SK-N-SH treated with all-trans-retinoic acid at 6 μM for 48 hours (cell line): ENCODE measurements around the gene TRMT13.

Experiments used
- ARNTL ChIP-seq: fragments of 450-650 bp; formaldehyde crosslinking; IDR thresholded peaks from 2 replicates; pipeline ENCODE4 v1.5.0; 2020; ENCODE audit warnings: low read depth, mild to moderate bottlenecking, moderate library complexity, borderline replicate concordance
- BACH2 ChIP-seq: fragments of 250-450 bp; sonication (Bioruptor Pico); IDR thresholded peaks from 2 replicates; pipeline ENCODE4 v1.9.0; 2021; ENCODE audit warnings: mild to moderate bottlenecking, borderline replicate concordance
- CSDC2 ChIP-seq: fragments of 250-450 bp; sonication (Bioruptor Pico); IDR thresholded peaks from 2 replicates; pipeline ENCODE4 v1.5.0; 2020; ENCODE audit warnings: mild to moderate bottlenecking, moderate library complexity
- ISL1 ChIP-seq: fragments of 250-450 bp; sonication (Bioruptor Pico); IDR thresholded peaks from 2 replicates; pipeline ENCODE4 v2.1.2; 2022; ENCODE audit warnings: mild to moderate bottlenecking, moderate library complexity
- PPARA ChIP-seq: fragments of 250-450 bp; sonication (Bioruptor Pico); IDR thresholded peaks from 2 replicates; pipeline ENCODE4 v1.5.0; 2020; ENCODE audit warnings: mild to moderate bottlenecking, borderline replicate concordance
- RARB ChIP-seq: fragments of 250-450 bp; sonication (Bioruptor Pico); IDR thresholded peaks from 2 replicates; pipeline ENCODE4 v1.8.0; 2021; ENCODE audit warnings: mild to moderate bottlenecking, moderate library complexity
- SNAI2 ChIP-seq: fragments of 250-450 bp; sonication (Bioruptor Pico); IDR thresholded peaks from 2 replicates; pipeline ENCODE4 v1.5.0; 2020; ENCODE audit warnings: mild to moderate bottlenecking, moderate library complexity
- TOX ChIP-seq: fragments of 250-450 bp; sonication (Bioruptor Pico); IDR thresholded peaks from 2 replicates; pipeline ENCODE4 v1.8.0; 2021; ENCODE audit warnings: mild to moderate bottlenecking, moderate library complexity, borderline replicate concordance
- ZC3H10 ChIP-seq: fragments of 250-450 bp; sonication (Bioruptor Pico); IDR thresholded peaks from 2 replicates; pipeline ENCODE4 v1.5.1; 2021; ENCODE audit warnings: mild to moderate bottlenecking, moderate library complexity
- ZFP3 ChIP-seq: fragments of 250-450 bp; sonication (Bioruptor Pico); IDR thresholded peaks from 2 replicates; pipeline ENCODE4 v1.5.0; 2020; ENCODE audit warnings: mild to moderate bottlenecking, moderate library complexity
- ZFP30 ChIP-seq: fragments of 450-650 bp; formaldehyde crosslinking; IDR thresholded peaks from 2 replicates; pipeline ENCODE4 v1.5.0; 2022; ENCODE audit warnings: mild to moderate bottlenecking, moderate library complexity
- TF ChIP-seq, protein P1 (sequence below): fragments of 250-450 bp; sonication (Bioruptor Pico); IDR thresholded peaks from 2 replicates; pipeline ENCODE4 v1.8.0; 2020; ENCODE audit warnings: mild to moderate bottlenecking, moderate library complexity, borderline replicate concordance
- TF ChIP-seq, protein P2 (sequence below): fragments of 250-450 bp; sonication (Bioruptor Pico); IDR thresholded peaks from 2 replicates; pipeline ENCODE4 v1.5.1; 2020; ENCODE audit warnings: low read depth, mild to moderate bottlenecking, moderate library complexity
- TF ChIP-seq, protein P3 (sequence below): fragments of 250-450 bp; sonication (Bioruptor Pico); IDR thresholded peaks from 2 replicates; pipeline ENCODE4 v1.8.0; 2021; ENCODE audit warnings: low read depth, mild to moderate bottlenecking, moderate library complexity, borderline replicate concordance

DNA sequence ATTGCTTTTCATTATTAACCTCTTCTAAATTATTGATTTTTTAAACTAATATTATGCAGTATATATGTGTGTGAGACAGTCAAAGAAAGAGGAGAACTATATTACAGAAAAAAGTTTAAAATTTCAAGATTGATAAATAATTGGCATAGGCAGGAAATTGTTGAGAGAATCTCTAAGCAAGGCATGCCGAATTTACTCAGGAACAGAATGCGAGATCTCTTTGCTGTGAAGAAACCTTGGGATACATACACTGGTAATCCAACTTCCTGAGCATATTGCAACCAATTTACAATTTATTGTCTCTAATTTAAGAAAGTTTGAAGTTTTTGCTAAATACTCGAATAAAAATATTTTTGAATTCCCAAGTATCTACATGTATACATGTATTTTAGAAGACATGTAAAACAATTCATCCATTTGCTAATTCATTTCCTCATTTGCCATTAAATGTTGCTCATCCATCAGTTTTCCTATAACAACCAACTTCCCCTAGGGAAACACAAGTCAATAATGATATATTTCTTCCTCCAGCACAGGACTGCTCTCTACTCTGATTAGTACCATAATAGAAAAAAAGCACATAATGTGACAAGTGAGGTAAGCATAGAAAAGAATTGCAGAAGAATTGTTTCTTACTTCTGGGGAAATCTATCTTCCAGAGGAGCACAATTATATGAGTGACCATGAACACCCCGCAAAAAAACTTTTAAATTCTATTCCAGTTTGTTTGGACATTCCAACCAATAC, 44.5 kb downstream of the TRMT13 start:
- TF ChIP-seq RARB (CRISPR knock-in tag), result no peak
- TF ChIP-seq, protein P1, sequence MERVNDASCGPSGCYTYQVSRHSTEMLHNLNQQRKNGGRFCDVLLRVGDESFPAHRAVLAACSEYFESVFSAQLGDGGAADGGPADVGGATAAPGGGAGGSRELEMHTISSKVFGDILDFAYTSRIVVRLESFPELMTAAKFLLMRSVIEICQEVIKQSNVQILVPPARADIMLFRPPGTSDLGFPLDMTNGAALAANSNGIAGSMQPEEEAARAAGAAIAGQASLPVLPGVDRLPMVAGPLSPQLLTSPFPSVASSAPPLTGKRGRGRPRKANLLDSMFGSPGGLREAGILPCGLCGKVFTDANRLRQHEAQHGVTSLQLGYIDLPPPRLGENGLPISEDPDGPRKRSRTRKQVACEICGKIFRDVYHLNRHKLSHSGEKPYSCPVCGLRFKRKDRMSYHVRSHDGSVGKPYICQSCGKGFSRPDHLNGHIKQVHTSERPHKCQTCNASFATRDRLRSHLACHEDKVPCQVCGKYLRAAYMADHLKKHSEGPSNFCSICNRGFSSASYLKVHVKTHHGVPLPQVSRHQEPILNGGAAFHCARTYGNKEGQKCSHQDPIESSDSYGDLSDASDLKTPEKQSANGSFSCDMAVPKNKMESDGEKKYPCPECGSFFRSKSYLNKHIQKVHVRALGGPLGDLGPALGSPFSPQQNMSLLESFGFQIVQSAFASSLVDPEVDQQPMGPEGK (CRISPR knock-in tag), result no peak
- no peak for TF ChIP-seq ISL1 (CRISPR knock-in tag)
- no peak for TF ChIP-seq ZFP3 (CRISPR knock-in tag)
- TF ChIP-seq, protein P2, sequence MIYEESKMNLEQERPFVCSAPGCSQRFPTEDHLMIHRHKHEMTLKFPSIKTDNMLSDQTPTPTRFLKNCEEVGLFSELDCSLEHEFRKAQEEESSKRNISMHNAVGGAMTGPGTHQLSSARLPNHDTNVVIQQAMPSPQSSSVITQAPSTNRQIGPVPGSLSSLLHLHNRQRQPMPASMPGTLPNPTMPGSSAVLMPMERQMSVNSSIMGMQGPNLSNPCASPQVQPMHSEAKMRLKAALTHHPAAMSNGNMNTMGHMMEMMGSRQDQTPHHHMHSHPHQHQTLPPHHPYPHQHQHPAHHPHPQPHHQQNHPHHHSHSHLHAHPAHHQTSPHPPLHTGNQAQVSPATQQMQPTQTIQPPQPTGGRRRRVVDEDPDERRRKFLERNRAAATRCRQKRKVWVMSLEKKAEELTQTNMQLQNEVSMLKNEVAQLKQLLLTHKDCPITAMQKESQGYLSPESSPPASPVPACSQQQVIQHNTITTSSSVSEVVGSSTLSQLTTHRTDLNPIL (CRISPR knock-in tag), result no peak
- TF ChIP-seq ARNTL (CRISPR knock-in tag), result no peak
- TF ChIP-seq SNAI2 (CRISPR knock-in tag), result no peak
- TF ChIP-seq, protein P3, sequence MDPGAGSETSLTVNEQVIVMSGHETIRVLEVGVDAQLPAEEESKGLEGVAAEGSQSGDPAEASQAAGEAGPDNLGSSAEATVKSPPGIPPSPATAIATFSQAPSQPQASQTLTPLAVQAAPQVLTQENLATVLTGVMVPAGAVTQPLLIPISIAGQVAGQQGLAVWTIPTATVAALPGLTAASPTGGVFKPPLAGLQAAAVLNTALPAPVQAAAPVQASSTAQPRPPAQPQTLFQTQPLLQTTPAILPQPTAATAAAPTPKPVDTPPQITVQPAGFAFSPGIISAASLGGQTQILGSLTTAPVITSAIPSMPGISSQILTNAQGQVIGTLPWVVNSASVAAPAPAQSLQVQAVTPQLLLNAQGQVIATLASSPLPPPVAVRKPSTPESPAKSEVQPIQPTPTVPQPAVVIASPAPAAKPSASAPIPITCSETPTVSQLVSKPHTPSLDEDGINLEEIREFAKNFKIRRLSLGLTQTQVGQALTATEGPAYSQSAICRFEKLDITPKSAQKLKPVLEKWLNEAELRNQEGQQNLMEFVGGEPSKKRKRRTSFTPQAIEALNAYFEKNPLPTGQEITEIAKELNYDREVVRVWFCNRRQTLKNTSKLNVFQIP (CRISPR knock-in tag), result no peak
- no peak for TF ChIP-seq TOX (CRISPR knock-in tag)
- no peak for TF ChIP-seq BACH2 (CRISPR knock-in tag)
- no peak for TF ChIP-seq PPARA (CRISPR knock-in tag)
- no peak for TF ChIP-seq ZFP30 (CRISPR knock-in tag)
- TF ChIP-seq ZC3H10 (CRISPR knock-in tag), result no peak
- no peak for TF ChIP-seq CSDC2 (CRISPR knock-in tag)
